OCI-LY1 (cell line): ENCODE results near the gene SDCCAG8.

ENCODE experiments used
- H2AFZ ChIP-seq: fragments of 200-600 bp; sonication (generic), shearing (Covaris generic); 2 replicates; pipeline ENCODE4 v1.6.0; 2014; ENCODE audit warnings: antibody characterized with exemption, mild to moderate bottlenecking, low read length
- H3F3A ChIP-seq: fragments of 200-600 bp; sonication (generic), shearing (Covaris generic); 2 replicates; pipeline ENCODE4 v1.6.0; 2014; ENCODE audit warnings: mild to moderate bottlenecking, antibody characterized with exemption, low read length, moderate library complexity; ENCODE audit not compliant: insufficient read depth
- H3K27ac ChIP-seq: fragments of 200-600 bp; sonication (generic); 2 replicates; pipeline ENCODE4 v1.5.1; 2014; ENCODE audit warnings: low read length, mixed run types, mild to moderate bottlenecking, low read depth; ENCODE audit not compliant: poor library complexity, severe bottlenecking
- H3K27me3 ChIP-seq: fragments of 200-600 bp; sonication (generic); 2 replicates; pipeline ENCODE4 v1.6.0; 2014; ENCODE audit warnings: antibody characterized with exemption, mild to moderate bottlenecking, low read length, moderate library complexity; ENCODE audit not compliant: insufficient read depth
- H3K36me3 ChIP-seq: fragments of 200-600 bp; sonication (generic); 2 replicates; pipeline ENCODE4 v1.6.1; 2014; ENCODE audit warnings: mild to moderate bottlenecking, antibody characterized with exemption, low read length, moderate library complexity, mixed read lengths; ENCODE audit not compliant: insufficient read depth
- H3K4me1 ChIP-seq: fragments of 200-600 bp; sonication (generic); 2 replicates; pipeline ENCODE4 v1.5.1; 2014; ENCODE audit warnings: mild to moderate bottlenecking, low read length, moderate library complexity; ENCODE audit not compliant: insufficient read depth, severe bottlenecking
- H3K4me2 ChIP-seq: fragments of 200-600 bp; sonication (generic), shearing (Covaris generic); 2 replicates; pipeline ENCODE4 v1.6.1; 2014; ENCODE audit warnings: low read length
- H3K4me3 ChIP-seq: fragments of 200-600 bp; sonication (generic); 2 replicates; pipeline ENCODE4 v1.5.1; 2014; ENCODE audit warnings: low read length, low read depth, mild to moderate bottlenecking, mixed read lengths; ENCODE audit not compliant: poor library complexity, severe bottlenecking
- H3K79me2 ChIP-seq: fragments of 200-600 bp; shearing (Covaris generic); 2 replicates; pipeline ENCODE4 v1.6.1; 2016; ENCODE audit warnings: mixed run types, low read length, mixed read lengths; ENCODE audit not compliant: insufficient read depth
- H3K9ac ChIP-seq: fragments of 200-600 bp; sonication (generic), shearing (Covaris generic); 2 replicates; pipeline ENCODE4 v1.6.1; 2014; ENCODE audit warnings: mild to moderate bottlenecking, low read length, mixed read lengths
- H3K9me2 ChIP-seq: fragments of 200-600 bp; sonication (generic), shearing (Covaris generic); 2 replicates; pipeline ENCODE4 v1.6.1; 2014; ENCODE audit warnings: low read depth, mild to moderate bottlenecking, low read length, mixed read lengths
- H3K9me3 ChIP-seq: fragments of 200-600 bp; shearing (Covaris generic); 2 replicates; pipeline ENCODE4 v1.6.1; 2014; ENCODE audit warnings: low read length, mixed read lengths
- H4K20me1 ChIP-seq: fragments of 200-600 bp; sonication (generic), shearing (Covaris generic); 2 replicates; pipeline ENCODE4 v1.6.0; 2016; ENCODE audit warnings: mild to moderate bottlenecking, low read length; ENCODE audit not compliant: insufficient read depth
- EZH2 ChIP-seq: fragments of 200-600 bp; sonication (generic), shearing (Covaris generic); IDR thresholded peaks from 2 replicates; pipeline ENCODE4 v1.8.0; 2017; ENCODE audit warnings: borderline replicate concordance, mixed run types, mild to moderate bottlenecking, antibody characterized with exemption, low read length, moderate library complexity, mixed read lengths
- TF ChIP-seq, protein P1 (sequence below): fragments of 200-600 bp; sonication (generic), shearing (Covaris generic); IDR thresholded peaks from 2 replicates; pipeline ENCODE4 v1.5.1; 2017; ENCODE audit warnings: mild to moderate bottlenecking, antibody characterized with exemption, low read length, moderate library complexity, mixed read lengths

The SDCCAG8 gene

DNA sequence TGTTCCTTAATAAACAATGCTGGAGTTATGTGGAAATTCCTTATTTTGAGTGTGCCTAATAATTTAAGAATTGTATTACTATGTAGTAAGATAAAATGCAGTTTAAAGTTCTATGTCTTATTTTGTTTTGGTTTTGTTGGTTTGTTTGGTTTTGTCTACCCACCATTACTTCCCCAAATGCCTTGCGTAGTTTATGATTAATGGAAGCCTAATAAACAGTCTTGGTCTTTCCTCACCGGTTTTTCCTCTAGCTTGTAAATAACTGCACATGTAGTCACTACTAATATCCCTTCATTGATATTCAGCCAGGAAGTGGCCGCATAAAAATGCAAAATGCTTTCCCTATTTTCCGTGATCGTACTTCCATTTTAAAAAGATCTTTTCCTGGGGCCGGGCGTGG, 2.9 kb downstream of the SDCCAG8 start:
- no peaks in the 10 kb centered on the region for H3K9me2 ChIP-seq
- peaks cover 28% of the 10 kb centered on the region for H3K79me2 ChIP-seq
- H3K9me3 ChIP-seq = no peaks in the 10 kb centered on the region

GRCh38 chr1:243260221-243260880, 4.5 kb downstream of the SDCCAG8 start:
- Histone ChIP-seq H3K27ac (no peak overlapping the region), H3K4me3 (no peak overlapping the region), H3K9me2 (no peaks in the 10 kb centered on the region), H3K27me3 (no peaks in the 10 kb centered on the region), H3K79me2 (peaks cover 20% of the 10 kb centered on the region), H3K4me2 (no peak overlapping the region), H2AFZ (no peak overlapping the region), H3K4me1 (peaks cover 14% of the 10 kb centered on the region), H4K20me1 (no peaks in the 10 kb centered on the region), H3K9ac (no peak overlapping the region), H3K36me3 (no peaks in the 10 kb centered on the region), H3F3A (no peaks in the 10 kb centered on the region), H3K9me3 (no peaks in the 10 kb centered on the region)
- TF ChIP-seq EZH2 = no peak
- TF ChIP-seq, protein P1, sequence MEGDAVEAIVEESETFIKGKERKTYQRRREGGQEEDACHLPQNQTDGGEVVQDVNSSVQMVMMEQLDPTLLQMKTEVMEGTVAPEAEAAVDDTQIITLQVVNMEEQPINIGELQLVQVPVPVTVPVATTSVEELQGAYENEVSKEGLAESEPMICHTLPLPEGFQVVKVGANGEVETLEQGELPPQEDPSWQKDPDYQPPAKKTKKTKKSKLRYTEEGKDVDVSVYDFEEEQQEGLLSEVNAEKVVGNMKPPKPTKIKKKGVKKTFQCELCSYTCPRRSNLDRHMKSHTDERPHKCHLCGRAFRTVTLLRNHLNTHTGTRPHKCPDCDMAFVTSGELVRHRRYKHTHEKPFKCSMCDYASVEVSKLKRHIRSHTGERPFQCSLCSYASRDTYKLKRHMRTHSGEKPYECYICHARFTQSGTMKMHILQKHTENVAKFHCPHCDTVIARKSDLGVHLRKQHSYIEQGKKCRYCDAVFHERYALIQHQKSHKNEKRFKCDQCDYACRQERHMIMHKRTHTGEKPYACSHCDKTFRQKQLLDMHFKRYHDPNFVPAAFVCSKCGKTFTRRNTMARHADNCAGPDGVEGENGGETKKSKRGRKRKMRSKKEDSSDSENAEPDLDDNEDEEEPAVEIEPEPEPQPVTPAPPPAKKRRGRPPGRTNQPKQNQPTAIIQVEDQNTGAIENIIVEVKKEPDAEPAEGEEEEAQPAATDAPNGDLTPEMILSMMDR = no peak

More for the DNA sequence above, 2.9 kb downstream of the SDCCAG8 start:
- no peaks in the 10 kb centered on the region for H4K20me1 ChIP-seq
- H3K4me3 ChIP-seq = no peak overlapping the region
- no peak overlapping the region for H3K9ac ChIP-seq
- H3K27ac ChIP-seq = no peak overlapping the region
- H2AFZ ChIP-seq = no peak overlapping the region
- no peak for TF ChIP-seq EZH2
- TF ChIP-seq, protein P1 = no peak
- peaks cover 15% of the 10 kb centered on the region for H3K4me1 ChIP-seq
- no peak overlapping the region for H3K4me2 ChIP-seq
- no peaks in the 10 kb centered on the region for H3F3A ChIP-seq
- H3K36me3 ChIP-seq = no peaks in the 10 kb centered on the region
- H3K27me3 ChIP-seq = no peaks in the 10 kb centered on the region

DNA sequence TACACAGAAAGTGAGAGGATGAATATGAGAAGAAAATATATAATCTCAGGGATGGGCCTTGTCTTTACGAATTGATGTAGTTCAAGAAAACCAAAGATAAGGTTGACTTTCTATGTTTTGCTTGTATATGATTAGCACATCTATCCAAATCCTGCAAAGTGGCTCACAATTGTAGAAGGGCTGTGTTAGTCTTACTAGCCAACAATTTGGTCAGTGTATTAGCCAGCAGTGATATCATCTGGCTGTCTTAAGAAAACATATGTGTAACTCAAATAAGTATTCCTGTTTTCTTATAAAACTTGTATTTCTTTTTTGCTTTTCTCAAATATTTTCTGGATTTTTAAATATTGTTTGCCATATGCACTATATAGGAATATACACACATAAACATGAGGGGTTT, 5.5 kb downstream of the SDCCAG8 start:
- Histone ChIP-seq H3K79me2 (peaks cover 18% of the 10 kb centered on the region), H3K4me1 (peaks cover 12% of the 10 kb centered on the region), H4K20me1 (no peaks in the 10 kb centered on the region), H3K4me2 (no peak overlapping the region), H3K4me3 (no peak overlapping the region), H3K27ac (no peak overlapping the region), H3K9me3 (no peaks in the 10 kb centered on the region), H3F3A (no peaks in the 10 kb centered on the region), H3K36me3 (no peaks in the 10 kb centered on the region), H3K9me2 (no peaks in the 10 kb centered on the region), H3K27me3 (no peaks in the 10 kb centered on the region), H3K9ac (no peak overlapping the region), H2AFZ (no peak overlapping the region)
- no peak for TF ChIP-seq EZH2
- TF ChIP-seq, protein P1 = no peak
